HL-60 (cell line): ENCODE results near the gene SLAMF9.

Experiments
- POLR2AphosphoS5 ChIP-seq: IDR thresholded peaks from 2 replicates; pipeline ENCODE4 v1.6.1; 2012; ENCODE audit warnings: low read depth
- TF ChIP-seq, protein P1 (sequence below): IDR thresholded peaks from one replicate; pipeline ENCODE4 v1.5.1; 2011; ENCODE audit warnings: low read length, control low read depth, inconsistent platforms; ENCODE audit not compliant: insufficient read depth

GRCh38 chr1:159935305-159935704 lies 18.7 kb downstream of the SLAMF9 start:
- TF ChIP-seq, protein P1, sequence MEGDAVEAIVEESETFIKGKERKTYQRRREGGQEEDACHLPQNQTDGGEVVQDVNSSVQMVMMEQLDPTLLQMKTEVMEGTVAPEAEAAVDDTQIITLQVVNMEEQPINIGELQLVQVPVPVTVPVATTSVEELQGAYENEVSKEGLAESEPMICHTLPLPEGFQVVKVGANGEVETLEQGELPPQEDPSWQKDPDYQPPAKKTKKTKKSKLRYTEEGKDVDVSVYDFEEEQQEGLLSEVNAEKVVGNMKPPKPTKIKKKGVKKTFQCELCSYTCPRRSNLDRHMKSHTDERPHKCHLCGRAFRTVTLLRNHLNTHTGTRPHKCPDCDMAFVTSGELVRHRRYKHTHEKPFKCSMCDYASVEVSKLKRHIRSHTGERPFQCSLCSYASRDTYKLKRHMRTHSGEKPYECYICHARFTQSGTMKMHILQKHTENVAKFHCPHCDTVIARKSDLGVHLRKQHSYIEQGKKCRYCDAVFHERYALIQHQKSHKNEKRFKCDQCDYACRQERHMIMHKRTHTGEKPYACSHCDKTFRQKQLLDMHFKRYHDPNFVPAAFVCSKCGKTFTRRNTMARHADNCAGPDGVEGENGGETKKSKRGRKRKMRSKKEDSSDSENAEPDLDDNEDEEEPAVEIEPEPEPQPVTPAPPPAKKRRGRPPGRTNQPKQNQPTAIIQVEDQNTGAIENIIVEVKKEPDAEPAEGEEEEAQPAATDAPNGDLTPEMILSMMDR: no peak
- TF ChIP-seq POLR2AphosphoS5: no peak
